GM12878 (cell line): ENCODE data around the gene SLC47A2. TPM values are rescaled to one million over a fixed set of nuclear protein-coding genes. Genes with fewer than 3 reads are reported as not detected.

Source experiments
- ETV6 ChIP-seq, 2 experiments: fragments of 450-650 bp in 1 of 2; IDR thresholded peaks in 1 of 2; conservative IDR thresholded peaks in 1 of 2; 2 replicates each; pipeline ENCODE4 v1.6.1; 2014; ENCODE audit warnings: antibody characterized with exemption in 1 of 2, borderline replicate concordance in 1 of 2, low read depth in 1 of 2, mild to moderate bottlenecking in 1 of 2, moderate library complexity in 1 of 2
- IRF3 ChIP-seq: fragments of 450-650 bp; IDR thresholded peaks from 2 replicates; pipeline ENCODE4 v1.6.1; 2014; ENCODE audit warnings: mild to moderate bottlenecking
- KAT2A ChIP-seq: conservative IDR thresholded peaks from 2 replicates; pipeline ENCODE4 v1.6.1; 2011; ENCODE audit warnings: low read depth, low read length; ENCODE audit not compliant: control insufficient read depth
- MXI1 ChIP-seq: fragments of 150-350 bp; IDR thresholded peaks from 2 replicates; pipeline ENCODE4 v1.6.1; 2011; ENCODE audit warnings: low read depth, mild to moderate bottlenecking, inconsistent platforms, low read length, improper control_type of control experiment
- NFIC ChIP-seq: IDR thresholded peaks from 2 replicates; pipeline ENCODE4 v1.6.1; 2012; ENCODE audit warnings: low read depth, mild to moderate bottlenecking, inconsistent platforms, low read length, moderate library complexity
- NFXL1 ChIP-seq: fragments of 450-650 bp; IDR thresholded peaks from 2 replicates; pipeline ENCODE4 v1.6.1; 2017; ENCODE audit warnings: antibody characterized with exemption, mild to moderate bottlenecking, borderline replicate concordance
- NKRF ChIP-seq: fragments of 450-650 bp; conservative IDR thresholded peaks from 2 replicates; pipeline ENCODE4 v1.6.1; 2017; ENCODE audit warnings: mild to moderate bottlenecking, moderate library complexity
- ZBTB11 ChIP-seq: fragments of 450-650 bp; formaldehyde crosslinking; IDR thresholded peaks from 2 replicates; pipeline ENCODE4 v1.5.0; 2022; ENCODE audit warnings: mild to moderate bottlenecking, missing genetic modification characterization
- ZNF217 ChIP-seq: fragments of 450-650 bp; IDR thresholded peaks from 2 replicates; pipeline ENCODE4 v1.6.1; 2017; ENCODE audit warnings: antibody characterized with exemption, mild to moderate bottlenecking
- polyA plus RNA-seq, 11 experiments: library from polyadenylated mRNA; depleted of rRNA in 4 of 11; unstranded in 6 of 11; stranded (reverse) in 5 of 11; fragments of >200 nt; fragmentation: Nextera tagmentation in 4 of 11; fragmentation: Illumina TruSeq in 1 of 11; extraction: Ambion mirVana in 4 of 11; extraction: Trizol in 1 of 11; gene quantifications; 1 replicate in 1 of 11; 2 replicates in 10 of 11; pipeline versions ENCODE4 v1.2.1 to v1.2.3, GENCODE V29; 2011 to 2016; ENCODE audit warnings: inconsistent platforms in 2 of 11, missing spikeins in 2 of 11, low read depth in 1 of 11
- total RNA-seq, 4 experiments: library from RNA; depleted of rRNA in 3 of 4; stranded (reverse); fragments of >200 nt in 3 of 4; fragmentation: Illumina TruSeq in 1 of 4; extraction: Trizol in 1 of 4; gene quantifications; 2 replicates each; pipeline versions ENCODE4 v1.2.1 to v1.2.3, GENCODE V29; 2013 to 2021

The SLC47A2 gene
- total and polyA plus RNA-seq, 10 of the 15 experiments (the other 5 are each of a cell fraction or from before 2014, with no cell fraction given) = not detected

- TF ChIP-seq ZNF217 = no peak
- no peak for TF ChIP-seq MXI1
- TF ChIP-seq NKRF = no peak
- no peak for TF ChIP-seq NFIC
- TF ChIP-seq NFXL1 = no peak
- no peak for TF ChIP-seq ETV6 (conservative IDR thresholded peaks at IDR 0.05 in 1 of 2, IDR thresholded peaks at IDR 0.05 in 1 of 2; ENCODE audit: borderline replicate concordance in 1 of 2, low read depth in 1 of 2)
- TF ChIP-seq IRF3 = no peak
- TF ChIP-seq KAT2A = no peak
- no peak for TF ChIP-seq ZBTB11 (CRISPR knock-in tag)
- TF ChIP-seq, all 136 proteins: peak for 0
Measured at GRCh38 chr17:19756546-19756945, 40.2 kb upstream of the SLC47A2 start (continued).
